ENCODE measurements around the gene BCCIP.
A peak's percentile ranks its signal among the peaks of the same experiment; 100 is the strongest.

Gene BCCIP

GRCh38 chr10:125815764-125816163, 7.6 kb upstream of the BCCIP start:
- H3K4me3 ChIP-seq (ENCODE audit: low read depth, low read length): no peak overlapping the region
- no peak for DNase-seq (ENCODE audit: low read depth)
- no peak for TF ChIP-seq POLR2A (IDR thresholded peaks at IDR 0.05; ENCODE audit: extremely low read depth, insufficient read length)
- TF ChIP-seq MYC (IDR thresholded peaks at IDR 0.05; ENCODE audit: low read depth, low read length): no peak
- no peak for TF ChIP-seq CTCF (IDR thresholded peaks at IDR 0.05; ENCODE audit: low read depth, low read length)
- no peak for TF ChIP-seq MAX (IDR thresholded peaks at IDR 0.05; ENCODE audit: low read depth, low read length)

- TF ChIP-seq MAX (IDR thresholded peaks at IDR 0.05; ENCODE audit: low read depth, low read length) (no peak), CTCF (IDR thresholded peaks at IDR 0.05; ENCODE audit: low read depth, low read length) (no peak), MYC (IDR thresholded peaks at IDR 0.05; ENCODE audit: low read depth, low read length) (no peak), POLR2A (IDR thresholded peaks at IDR 0.05; ENCODE audit: extremely low read depth, insufficient read length) (no peak)
- no peak overlapping the region for H3K4me3 ChIP-seq (ENCODE audit: low read depth, low read length)
- no peak for DNase-seq (ENCODE audit: low read depth)
Observed at GRCh38 chr10:125816548-125816947, 6.8 kb upstream of the BCCIP start.

DNA sequence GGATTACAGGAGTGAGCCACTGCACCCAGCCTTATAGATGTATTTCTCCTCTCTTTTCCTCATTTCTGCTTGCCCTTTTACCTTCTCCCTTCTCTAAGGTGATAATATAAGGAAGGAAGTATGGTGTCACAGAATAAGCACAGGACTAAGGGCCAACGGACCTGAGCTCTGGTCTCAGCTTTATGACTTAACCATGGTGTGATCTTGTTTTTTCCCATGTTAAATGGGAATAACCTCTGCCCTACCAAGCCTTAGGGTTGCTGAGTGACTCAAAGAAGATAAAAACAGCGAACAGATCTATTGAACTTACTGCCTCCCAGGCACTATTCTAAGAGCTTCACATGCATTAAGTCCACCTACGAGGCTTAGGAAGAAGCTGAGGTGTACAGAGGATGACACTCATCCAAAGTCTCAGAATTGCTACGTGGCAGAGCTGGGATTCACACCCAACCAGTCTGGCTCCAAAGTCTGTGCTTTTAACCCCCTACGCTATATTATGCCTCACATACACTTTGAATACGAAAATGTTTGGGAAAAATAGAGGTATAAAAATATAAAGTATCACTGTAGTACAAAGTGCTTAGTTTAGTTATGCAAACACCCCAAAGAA, 5.9 kb upstream of the BCCIP start:
- no peak overlapping the region for H3K4me3 ChIP-seq (ENCODE audit: low read depth, low read length)
- DNase-seq (ENCODE audit: low read depth): no peak
- TF ChIP-seq MYC (IDR thresholded peaks at IDR 0.05; ENCODE audit: low read depth, low read length): no peak
- no peak for TF ChIP-seq MAX (IDR thresholded peaks at IDR 0.05; ENCODE audit: low read depth, low read length)
- no peak for TF ChIP-seq POLR2A (IDR thresholded peaks at IDR 0.05; ENCODE audit: extremely low read depth, insufficient read length)
- TF ChIP-seq CTCF (IDR thresholded peaks at IDR 0.05; ENCODE audit: low read depth, low read length): no peak

GRCh38 chr10:125820701-125821100, 2.6 kb upstream of the BCCIP start:
- no peak for DNase-seq (ENCODE audit: low read depth)
- H3K4me3 ChIP-seq (ENCODE audit: low read depth, low read length): no peak overlapping the region
- no peak for TF ChIP-seq MAX (IDR thresholded peaks at IDR 0.05; ENCODE audit: low read depth, low read length)
- TF ChIP-seq MYC (IDR thresholded peaks at IDR 0.05; ENCODE audit: low read depth, low read length): no peak
- no peak for TF ChIP-seq POLR2A (IDR thresholded peaks at IDR 0.05; ENCODE audit: extremely low read depth, insufficient read length)
- TF ChIP-seq CTCF (IDR thresholded peaks at IDR 0.05; ENCODE audit: low read depth, low read length): no peak

GRCh38 chr10:125823663-125824251, 411 bp downstream of the BCCIP start:
- H3K4me3 ChIP-seq (ENCODE audit: low read depth, low read length): peak overlapping the region; percentile 92
- TF ChIP-seq POLR2A (IDR thresholded peaks at IDR 0.05; ENCODE audit: extremely low read depth, insufficient read length) (no peak), CTCF (IDR thresholded peaks at IDR 0.05; ENCODE audit: low read depth, low read length) (no peak), MAX (IDR thresholded peaks at IDR 0.05; ENCODE audit: low read depth, low read length) (no peak), MYC (IDR thresholded peaks at IDR 0.05; ENCODE audit: low read depth, low read length) (no peak)
- DNase-seq (ENCODE audit: low read depth): peak; percentile 23
